Measurements from ENCODE around the gene CMTM6.

Gene CMTM6

DNA sequence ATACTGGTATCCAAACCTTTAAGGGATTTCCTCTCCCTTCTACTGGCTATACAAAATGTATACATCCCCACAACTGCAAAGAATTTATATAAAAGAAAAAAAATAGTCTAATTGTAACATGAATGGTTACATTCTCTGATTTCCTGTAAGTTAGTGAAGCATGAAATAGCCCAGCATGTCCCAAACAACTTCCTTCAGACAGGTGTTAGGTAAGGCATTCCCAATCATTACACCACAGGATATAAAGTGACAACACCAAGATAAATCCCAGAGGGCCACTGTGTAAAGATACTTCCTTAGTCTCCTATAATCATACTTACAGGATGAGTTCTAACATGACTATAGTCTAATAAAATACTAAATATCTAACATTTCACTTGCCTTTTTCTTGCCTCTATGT lies 7.6 kb downstream of the CMTM6 start:
- no peak for DNase-seq (ENCODE audit: low read depth)
- H3K4me3 ChIP-seq (ENCODE audit: control insufficient read depth, low read depth, low read length), result no peak overlapping the region
- TF ChIP-seq, protein P1, sequence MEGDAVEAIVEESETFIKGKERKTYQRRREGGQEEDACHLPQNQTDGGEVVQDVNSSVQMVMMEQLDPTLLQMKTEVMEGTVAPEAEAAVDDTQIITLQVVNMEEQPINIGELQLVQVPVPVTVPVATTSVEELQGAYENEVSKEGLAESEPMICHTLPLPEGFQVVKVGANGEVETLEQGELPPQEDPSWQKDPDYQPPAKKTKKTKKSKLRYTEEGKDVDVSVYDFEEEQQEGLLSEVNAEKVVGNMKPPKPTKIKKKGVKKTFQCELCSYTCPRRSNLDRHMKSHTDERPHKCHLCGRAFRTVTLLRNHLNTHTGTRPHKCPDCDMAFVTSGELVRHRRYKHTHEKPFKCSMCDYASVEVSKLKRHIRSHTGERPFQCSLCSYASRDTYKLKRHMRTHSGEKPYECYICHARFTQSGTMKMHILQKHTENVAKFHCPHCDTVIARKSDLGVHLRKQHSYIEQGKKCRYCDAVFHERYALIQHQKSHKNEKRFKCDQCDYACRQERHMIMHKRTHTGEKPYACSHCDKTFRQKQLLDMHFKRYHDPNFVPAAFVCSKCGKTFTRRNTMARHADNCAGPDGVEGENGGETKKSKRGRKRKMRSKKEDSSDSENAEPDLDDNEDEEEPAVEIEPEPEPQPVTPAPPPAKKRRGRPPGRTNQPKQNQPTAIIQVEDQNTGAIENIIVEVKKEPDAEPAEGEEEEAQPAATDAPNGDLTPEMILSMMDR (IDR thresholded peaks at IDR 0.05; ENCODE audit: control insufficient read depth, insufficient read depth, low read depth, low read length, missing control alignments), result no peak

DNA sequence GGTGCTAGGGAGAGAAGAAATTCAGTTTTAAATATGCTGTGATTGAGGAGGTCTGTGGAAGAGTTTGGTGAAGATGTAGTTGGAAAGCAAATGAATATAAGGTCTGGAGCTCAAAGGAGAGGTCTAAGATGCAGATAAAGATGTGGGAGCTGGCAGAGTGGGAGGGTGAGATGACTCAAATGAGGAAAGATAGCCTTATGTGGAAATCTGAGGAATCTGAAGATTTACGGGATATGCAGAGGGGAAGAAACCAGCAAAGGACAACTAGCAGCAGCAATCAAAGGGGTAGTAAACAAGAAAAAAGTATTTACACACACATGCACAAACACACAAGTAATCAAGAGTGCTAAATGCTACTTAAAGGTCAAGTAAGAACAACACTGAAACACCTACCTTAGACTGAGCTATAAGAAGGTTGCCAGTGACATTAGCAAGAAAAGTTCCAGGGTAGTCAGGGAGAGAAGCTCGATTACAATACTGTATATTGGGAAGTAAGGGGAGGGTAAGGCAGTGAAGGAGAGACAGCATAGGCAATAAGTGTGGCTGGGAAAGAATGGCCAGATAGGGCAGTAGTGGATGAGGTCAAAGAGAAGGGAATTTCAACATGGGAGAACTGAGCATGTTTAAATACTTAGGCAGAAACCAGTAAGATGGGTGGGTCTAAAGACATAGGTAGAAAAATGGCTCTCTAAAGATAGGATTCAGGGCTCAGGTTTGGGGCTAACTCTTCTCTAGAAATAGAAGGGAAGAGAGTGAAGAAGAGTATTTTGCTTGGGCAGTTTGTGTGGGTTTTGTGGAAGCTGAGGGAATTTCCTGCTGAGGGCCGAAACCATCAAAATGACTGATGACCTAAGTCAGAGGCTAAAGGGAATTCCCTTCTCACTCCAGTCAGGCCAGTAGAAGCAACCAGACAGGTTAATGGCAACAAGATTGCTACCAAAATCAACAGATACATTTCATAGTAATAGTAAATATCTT lies 8.9 kb downstream of the CMTM6 start:
- TF ChIP-seq, protein P1 (IDR thresholded peaks at IDR 0.05; ENCODE audit: control insufficient read depth, insufficient read depth, low read depth, low read length, missing control alignments), result no peak
- DNase-seq (ENCODE audit: low read depth), result no peak
- no peak overlapping the region for H3K4me3 ChIP-seq (ENCODE audit: control insufficient read depth, low read depth, low read length)

DNA sequence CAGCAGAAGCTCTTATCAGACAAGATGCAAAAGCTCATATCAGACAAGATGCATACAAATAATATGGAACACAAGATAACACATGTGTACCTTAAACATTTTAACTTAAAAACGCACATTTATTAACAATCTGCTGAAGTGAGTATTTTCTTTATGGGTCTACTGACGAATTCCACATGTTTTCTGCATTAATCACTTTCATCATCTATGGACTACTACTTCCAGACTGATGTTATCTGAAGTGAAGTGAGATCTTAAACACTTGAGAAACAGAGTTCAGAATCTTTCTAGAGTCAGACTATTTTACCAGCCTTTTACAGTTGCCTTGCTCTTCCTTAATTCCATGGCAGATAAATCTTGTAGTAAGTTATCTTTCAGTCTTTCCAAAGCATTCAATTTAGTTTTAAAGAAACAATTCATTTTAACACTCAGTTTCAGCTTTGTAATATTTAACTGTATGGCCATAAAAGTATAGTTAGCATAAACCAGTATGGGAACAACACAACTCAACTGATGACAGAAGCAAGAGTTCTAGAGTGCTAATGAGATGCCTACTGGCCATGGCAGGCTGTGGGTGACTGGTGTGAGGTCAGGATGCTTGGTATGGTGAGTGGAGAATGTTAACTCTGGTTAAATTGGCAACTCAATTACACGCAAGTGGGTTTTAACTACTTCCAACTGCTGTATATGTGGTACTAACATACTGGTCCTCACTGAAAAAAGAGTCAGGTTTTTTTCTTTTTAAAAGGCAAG lies 9.8 kb downstream of the CMTM6 start:
- no peak for DNase-seq (ENCODE audit: low read depth)
- TF ChIP-seq, protein P1 (IDR thresholded peaks at IDR 0.05; ENCODE audit: control insufficient read depth, insufficient read depth, low read depth, low read length, missing control alignments), result no peak
- no peak overlapping the region for H3K4me3 ChIP-seq (ENCODE audit: control insufficient read depth, low read depth, low read length)

DNA sequence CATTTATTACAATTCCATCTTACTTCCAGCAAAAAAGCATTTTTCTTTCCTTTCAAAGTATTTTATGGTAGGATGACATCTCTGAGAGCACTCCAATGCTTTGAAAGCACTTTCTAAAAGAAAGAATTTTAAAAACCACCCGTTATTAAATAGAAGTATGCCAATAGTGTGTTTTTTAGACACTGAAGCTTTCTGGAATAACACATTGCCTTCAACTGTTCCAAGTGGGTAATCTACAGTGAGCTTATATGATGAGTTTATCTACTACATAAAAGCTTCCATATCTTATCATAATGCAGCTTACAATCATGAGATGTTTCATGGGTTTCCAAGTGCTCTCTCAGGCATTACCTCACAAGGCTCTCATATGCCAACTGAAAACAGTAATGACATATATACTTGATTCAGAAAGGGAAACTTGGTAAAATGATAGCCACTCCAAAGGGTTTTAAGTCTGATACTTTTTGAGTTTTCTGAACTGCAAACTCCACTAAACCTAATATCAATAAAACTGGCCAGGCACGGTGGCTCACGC lies 14.1 kb downstream of the CMTM6 start:
- TF ChIP-seq, protein P1 (IDR thresholded peaks at IDR 0.05; ENCODE audit: control insufficient read depth, insufficient read depth, low read depth, low read length, missing control alignments), result no peak
- no peak for DNase-seq (ENCODE audit: low read depth)
- no peak overlapping the region for H3K4me3 ChIP-seq (ENCODE audit: control insufficient read depth, low read depth, low read length)

DNA sequence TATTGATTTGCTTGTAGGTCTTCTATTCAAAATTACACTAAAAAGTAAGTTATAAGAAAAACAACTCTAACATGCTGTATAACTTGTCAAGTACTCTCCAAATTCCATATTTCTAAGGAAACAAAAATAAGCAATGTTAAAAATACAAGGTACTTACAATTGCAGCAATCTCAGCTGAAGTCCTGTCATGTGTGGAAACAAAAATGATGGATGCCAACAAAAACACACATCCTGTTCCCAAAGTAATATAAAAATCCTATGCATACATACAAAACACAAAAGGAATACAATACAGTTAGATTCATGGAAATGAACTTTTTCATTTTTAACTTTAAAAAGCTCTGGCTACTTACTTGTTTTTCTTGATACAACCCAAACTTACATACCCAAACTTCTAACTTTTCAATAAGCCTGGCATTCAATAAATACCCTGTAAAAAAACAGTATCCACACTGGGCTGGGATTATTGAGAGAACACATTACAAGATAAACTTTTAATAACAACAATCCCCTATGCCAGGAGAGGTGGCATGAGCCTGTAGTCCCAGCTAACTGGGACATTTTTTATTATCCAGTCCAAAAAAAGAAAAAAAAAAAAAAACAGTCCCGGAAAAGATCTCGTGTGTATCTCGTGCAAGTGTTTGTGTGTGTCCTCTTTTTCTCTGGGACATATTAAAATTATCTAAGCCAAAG lies 14.7 kb downstream of the CMTM6 start:
- no peak for DNase-seq (ENCODE audit: low read depth)
- H3K4me3 ChIP-seq (ENCODE audit: control insufficient read depth, low read depth, low read length), result no peak overlapping the region
- TF ChIP-seq, protein P1 (IDR thresholded peaks at IDR 0.05; ENCODE audit: control insufficient read depth, insufficient read depth, low read depth, low read length, missing control alignments), result no peak

DNA sequence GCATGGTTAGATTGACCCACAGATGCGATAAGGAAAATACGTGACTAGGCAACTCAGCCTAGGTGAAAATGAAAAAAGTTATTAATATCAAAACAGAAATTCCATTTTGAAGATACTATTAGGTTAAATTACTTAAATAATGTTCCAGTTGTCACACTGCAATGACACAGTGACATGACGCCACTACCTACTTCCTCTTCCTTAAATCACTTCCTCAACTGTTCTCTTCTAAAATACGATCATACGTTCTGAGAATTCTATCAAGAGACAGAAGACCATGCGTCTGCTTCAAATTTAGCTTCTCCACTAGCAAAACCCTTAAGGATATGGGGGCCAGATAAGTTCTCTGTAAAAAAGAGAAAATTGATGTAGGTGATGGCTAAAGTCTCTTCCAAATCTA lies 18.2 kb downstream of the CMTM6 start:
- DNase-seq (ENCODE audit: low read depth), result no peak
- no peak overlapping the region for H3K4me3 ChIP-seq (ENCODE audit: control insufficient read depth, low read depth, low read length)
- TF ChIP-seq, protein P1 (IDR thresholded peaks at IDR 0.05; ENCODE audit: control insufficient read depth, insufficient read depth, low read depth, low read length, missing control alignments), result no peak

Measured in AG09309 (cell line).